Measurements from ENCODE around the gene HOXB3.

DNA sequence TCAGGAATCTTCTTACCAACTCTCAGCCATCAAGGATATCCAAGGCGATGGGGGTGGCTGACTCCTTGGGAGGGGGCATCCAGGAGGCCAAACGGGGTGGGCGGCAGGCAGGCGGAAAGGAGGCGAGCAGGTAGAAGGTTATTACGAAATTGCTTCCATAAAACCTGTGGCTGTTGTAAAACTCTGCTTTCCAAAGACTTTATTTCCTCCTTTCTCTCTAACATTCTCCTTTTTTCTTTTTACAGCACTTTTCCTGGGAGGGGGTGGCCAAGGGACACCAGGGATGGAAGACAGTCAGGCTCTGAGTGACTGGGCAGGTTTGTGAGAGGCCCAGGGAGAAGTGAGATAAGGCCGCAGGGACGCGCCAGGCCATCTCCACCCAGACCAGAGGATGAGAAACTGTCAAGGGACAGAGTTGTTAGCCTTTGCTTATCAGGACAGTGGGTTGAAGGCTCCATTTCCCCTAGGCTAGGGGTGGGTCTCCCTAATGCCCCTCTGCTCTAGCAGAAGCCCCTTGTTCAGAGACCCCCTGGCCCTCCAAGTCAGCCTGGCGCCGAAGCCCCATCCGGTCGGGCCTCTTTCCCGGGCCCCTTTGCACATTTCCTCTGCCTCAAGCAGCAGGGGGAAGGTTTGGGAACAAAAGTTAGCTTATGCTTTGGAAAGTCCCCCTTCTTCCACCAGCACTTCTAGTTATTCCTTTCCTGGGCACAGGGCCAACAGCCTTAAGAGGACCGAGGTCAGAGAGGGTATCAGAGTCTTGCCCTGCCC is 41.1 kb upstream of the HOXB3 start:
- TF ChIP-seq, protein P1, sequence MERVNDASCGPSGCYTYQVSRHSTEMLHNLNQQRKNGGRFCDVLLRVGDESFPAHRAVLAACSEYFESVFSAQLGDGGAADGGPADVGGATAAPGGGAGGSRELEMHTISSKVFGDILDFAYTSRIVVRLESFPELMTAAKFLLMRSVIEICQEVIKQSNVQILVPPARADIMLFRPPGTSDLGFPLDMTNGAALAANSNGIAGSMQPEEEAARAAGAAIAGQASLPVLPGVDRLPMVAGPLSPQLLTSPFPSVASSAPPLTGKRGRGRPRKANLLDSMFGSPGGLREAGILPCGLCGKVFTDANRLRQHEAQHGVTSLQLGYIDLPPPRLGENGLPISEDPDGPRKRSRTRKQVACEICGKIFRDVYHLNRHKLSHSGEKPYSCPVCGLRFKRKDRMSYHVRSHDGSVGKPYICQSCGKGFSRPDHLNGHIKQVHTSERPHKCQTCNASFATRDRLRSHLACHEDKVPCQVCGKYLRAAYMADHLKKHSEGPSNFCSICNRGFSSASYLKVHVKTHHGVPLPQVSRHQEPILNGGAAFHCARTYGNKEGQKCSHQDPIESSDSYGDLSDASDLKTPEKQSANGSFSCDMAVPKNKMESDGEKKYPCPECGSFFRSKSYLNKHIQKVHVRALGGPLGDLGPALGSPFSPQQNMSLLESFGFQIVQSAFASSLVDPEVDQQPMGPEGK (CRISPR knock-in tag; IDR thresholded peaks at IDR 0.05; ENCODE audit: borderline replicate concordance), result no peak
- TF ChIP-seq ESRRG (CRISPR knock-in tag; IDR thresholded peaks at IDR 0.05) (no peak), PPARA (CRISPR knock-in tag; IDR thresholded peaks at IDR 0.05; ENCODE audit: borderline replicate concordance) (no peak)

Data from SK-N-SH treated with all-trans-retinoic acid at 6 μM for 48 hours (cell line).